Pancreas (tissue), 10 donors: Measurements from ENCODE around the gene UQCC5. TPM values are rescaled to one million over a fixed set of nuclear protein-coding genes. Genes with fewer than 3 reads are reported as not detected.

Experiments used
- ATAC-seq, 4 donors: fragments of 200-7000 bp; cut with Tn5 transposase; one replicate each; pipeline versions ENCODE4 v1.8.0 to v1.9.1; 2020; ENCODE audit warnings: mild to moderate bottlenecking in 4 of 4, moderate library complexity in 4 of 4
- DNase-seq, 6 donors: peaks; one replicate each; pipeline ENCODE4 v3.0.0-alpha.2; 2020
- FAIRE-seq: peaks from 2 replicates; lab custom pipeline; 2012; peaks lifted over from hg19 to GRCh38; lab: Jason Lieb, UNC
- H3K27ac ChIP-seq, 4 donors: fragments of 200-600 bp; sonication (generic); 1 replicate in 3 of 4; 2 replicates in 1 of 4; pipeline versions ENCODE4 v1.5.0 to v1.8.0; 2020
- H3K27me3 ChIP-seq, 4 donors: fragments of 200-600 bp; one replicate each; pipeline ENCODE4 v1.8.0; 2021
- H3K36me3 ChIP-seq, 3 donors: fragments of 200-600 bp; sonication (generic) in 1 of 3; one replicate each; pipeline versions ENCODE4 v1.5.0 to v1.8.0; 2020 to 2021
- H3K4me1 ChIP-seq, 3 donors: fragments of 200-600 bp; one replicate each; pipeline ENCODE4 v1.8.0; 2021
- H3K4me3 ChIP-seq, 4 donors: fragments of 200-600 bp; sonication (generic) in 2 of 4; one replicate each; pipeline versions ENCODE4 v1.5.0 to v1.8.0; 2020 to 2021
- H3K9me3 ChIP-seq, 4 donors: fragments of 200-600 bp; one replicate each; pipeline ENCODE4 v1.8.0; 2021
- CTCF ChIP-seq, 4 donors: fragments of 200-600 bp; sonication (generic) in 3 of 4; IDR thresholded peaks; one replicate each; pipeline versions ENCODE4 v1.5.0 to v1.8.0; 2021; ENCODE audit warnings: antibody characterized with exemption in 4 of 4
- WGBS, 2 donors: extraction: QIAGEN DNeasy Blood & Tissue Kit; methylation state at CpG; one replicate each; pipeline ENCODE4 v1.1.7; 2013; 5-methylcytosine and 5-hydroxymethylcytosine counted together
- intact Hi-C, 3 donors: fragments of 100-400 bp; cut with DNase I; formaldehyde crosslinking; loops; one replicate each; pipeline versions ENCODE4 v1.11.1 to v1.14.2; 2022
- polyA plus RNA-seq, 2 donors: library from polyadenylated mRNA; stranded (reverse); fragments of 200-250 nt; gene quantifications; one replicate each; pipeline ENCODE4 v1.2.3, GENCODE V29; 2013
- total RNA-seq, 6 donors: library from RNA; stranded (reverse); fragmentation: NEBNext Ultra II Directional in 4 of 6; extraction: Animal tissue kit (Norgen Biotek cat#: 25700) in 4 of 6; gene quantifications; one replicate each; pipeline versions ENCODE4 v1.2.1 to v1.2.4, GENCODE V29; 2021 to 2023
- donor health status: healthy with polysubstance abuse.
- donor health status: DM: no; HTN: no; CAD: no; lungs with moderate emphysema.
- donor health status: DM: no; HTN: no; CAD: no.
- donor health status: control.
- donor health status: control.
- donor health status: Bipolar disorder and iron deficiency.
- donor health status: DM: yes; HTN: yes; CAD: no.
- donor health status: DM: no; HTN: no; CAD: no.
- donor health status: DM: no; HTN: no; CAD: no.
- donor health status: DM: yes; HTN: yes; CAD: no.

Gene UQCC5
- total and polyA plus RNA-seq, 8 donors, result 5.0 to 41.8 (median 7.7) TPM

GRCh38 chr3:52527039-52527731 lies 9.2 kb upstream of the UQCC5 start:
- Histone ChIP-seq H3K4me1 (no peaks in the 10 kb centered on the region), H3K36me3 (no peaks in the 10 kb centered on the region), H3K9me3 (no peaks in the 10 kb centered on the region), H3K4me3 (no peak overlapping the region), H3K27ac (no peak overlapping the region), H3K27me3 (no peaks in the 10 kb centered on the region)
- 96 to 97% methylated on average over 14 of the region's 14 CpGs for WGBS, 2 donors
- peak in 3 of 6 donors; percentile 12 to 47 (median 30) for DNase-seq
- TF ChIP-seq CTCF (IDR thresholded peaks at IDR 0.05), result no peak
- ATAC-seq, result no peak
- intact Hi-C loops, result no loop called here
- FAIRE-seq, result no peak

- WGBS, 2 donors, result 82 to 85% methylated on average over 18 of the region's 18 CpGs
- Histone ChIP-seq H3K9me3 (no peaks in the 10 kb centered on the region), H3K4me3 (no peak overlapping the region), H3K4me1 (no peaks in the 10 kb centered on the region), H3K27me3 (no peaks in the 10 kb centered on the region), H3K27ac (no peak overlapping the region), H3K36me3 (no peaks in the 10 kb centered on the region)
- DNase-seq (peak in 4 of 6 donors; percentile 12 to 59 (median 31)), FAIRE-seq (no peak), ATAC-seq (no peak)
- intact Hi-C loops, result no loop called here
- no peak for TF ChIP-seq CTCF (IDR thresholded peaks at IDR 0.05)
Observed at GRCh38 chr3:52527732-52528585, 8.4 kb upstream of the UQCC5 start.

- FAIRE-seq (no peak), ATAC-seq (no peak), DNase-seq (peak in 4 of 6 donors; percentile 15 to 58 (median 47))
- no peaks in the 10 kb centered on the region for H3K9me3 ChIP-seq
- no peaks in the 10 kb centered on the region for H3K36me3 ChIP-seq
- H3K27me3 ChIP-seq, result no peaks in the 10 kb centered on the region
- H3K4me3 ChIP-seq, result no peak overlapping the region
- H3K4me1 ChIP-seq, result no peaks in the 10 kb centered on the region
- no peak for TF ChIP-seq CTCF (IDR thresholded peaks at IDR 0.05)
- intact Hi-C loops, result no loop called here
- WGBS, 2 donors, result 93% methylated on average over 25 of the region's 25 CpGs
- H3K27ac ChIP-seq, result no peak overlapping the region
Observed at GRCh38 chr3:52528586-52529375, 7.6 kb upstream of the UQCC5 start.

GRCh38 chr3:52529376-52530333 lies 6.8 kb upstream of the UQCC5 start:
- intact Hi-C loops, result no loop called here
- H3K27ac ChIP-seq, result no peak overlapping the region
- H3K4me3 ChIP-seq, result no peak overlapping the region
- H3K27me3 ChIP-seq, result no peaks in the 10 kb centered on the region
- no peaks in the 10 kb centered on the region for H3K36me3 ChIP-seq
- FAIRE-seq (no peak), ATAC-seq (no peak), DNase-seq (peak in 3 of 6 donors; percentile 14 to 41 (median 18))
- 71 to 76% methylated on average over 12 of the region's 12 CpGs for WGBS, 2 donors
- no peak for TF ChIP-seq CTCF (IDR thresholded peaks at IDR 0.05)
- H3K9me3 ChIP-seq, result no peaks in the 10 kb centered on the region
- no peaks in the 10 kb centered on the region for H3K4me1 ChIP-seq
